GM23338 (cell line): ENCODE results near the gene EIF4G3. TPM values are rescaled to one million over a fixed set of nuclear protein-coding genes. Genes with fewer than 3 reads are reported as not detected.

Experiments
- ATAC-seq: fragments of 200-7000 bp; cut with Tn5 transposase; 3 replicates; pipeline ENCODE4 v1.9.1; 2020
- DNase-seq: peaks from one replicate; pipeline ENCODE4 v3.0.0-alpha.2; 2015; ENCODE audit warnings: low spot score
- H2AFZ ChIP-seq: fragments of 200-600 bp; sonication (generic); 2 replicates; pipeline ENCODE4 v1.8.0; 2016; ENCODE audit warnings: antibody characterized with exemption, mild to moderate bottlenecking, moderate library complexity
- H3F3A ChIP-seq: fragments of 200-600 bp; sonication (generic); replicated peaks from 2 replicates; pipeline ENCODE4 v1.8.0; 2017; ENCODE audit warnings: antibody characterized with exemption, mixed run types, low read depth
- H3K27ac ChIP-seq: fragments of 200-600 bp; sonication (generic); 2 replicates; pipeline ENCODE4 v1.6.1; 2016; ENCODE audit warnings: low read depth
- H3K27me3 ChIP-seq: fragments of 200-600 bp; sonication (generic); 2 replicates; pipeline ENCODE4 v1.8.0; 2016; ENCODE audit warnings: mild to moderate bottlenecking, mixed run types, moderate library complexity; ENCODE audit not compliant: insufficient read depth
- H3K36me3 ChIP-seq: fragments of 200-600 bp; sonication (generic); 2 replicates; pipeline ENCODE4 v1.8.0; 2016; ENCODE audit warnings: mild to moderate bottlenecking; ENCODE audit not compliant: insufficient read depth
- H3K4me1 ChIP-seq: fragments of 200-600 bp; sonication (generic); 2 replicates; pipeline ENCODE4 v1.8.0; 2016; ENCODE audit warnings: mild to moderate bottlenecking, moderate library complexity; ENCODE audit not compliant: insufficient read depth
- H3K4me2 ChIP-seq: fragments of 200-600 bp; sonication (generic); 2 replicates; pipeline ENCODE4 v1.7.1; 2017; ENCODE audit warnings: mixed run types
- H3K4me3 ChIP-seq: fragments of 200-600 bp; sonication (generic); 2 replicates; pipeline ENCODE4 v1.6.1; 2016; ENCODE audit warnings: mixed run types
- H3K79me2 ChIP-seq: fragments of 200-600 bp; sonication (generic); replicated peaks from 2 replicates; pipeline ENCODE4 v1.8.0; 2017; ENCODE audit warnings: mild to moderate bottlenecking; ENCODE audit not compliant: insufficient read depth
- H3K9me2 ChIP-seq: fragments of 200-600 bp; sonication (generic); 2 replicates; pipeline ENCODE4 v1.8.0; 2017; ENCODE audit not compliant: insufficient read depth
- H4K20me1 ChIP-seq: fragments of 200-600 bp; sonication (generic); replicated peaks from 2 replicates; pipeline ENCODE4 v1.8.0; 2017; ENCODE audit warnings: mild to moderate bottlenecking; ENCODE audit not compliant: insufficient read depth
- H3K27ac Mint-ChIP-seq: 2 replicates; pipeline ENCODE4 v1.8.0; 2020; ENCODE audit warnings: inconsistent platforms, mild to moderate bottlenecking, moderate library complexity, mixed read lengths
- H3K27me3 Mint-ChIP-seq: 3 replicates; pipeline ENCODE4 v1.8.0; 2022; ENCODE audit warnings: low read depth, mild to moderate bottlenecking, moderate library complexity, mixed read lengths, inconsistent platforms; ENCODE audit not compliant: insufficient read depth, poor library complexity
- H3K36me3 Mint-ChIP-seq: 3 replicates; pipeline ENCODE4 v1.8.0; 2021; ENCODE audit warnings: low read depth, mild to moderate bottlenecking, inconsistent platforms, moderate library complexity, mixed read lengths
- H3K4me1 Mint-ChIP-seq: 3 replicates; pipeline ENCODE4 v1.8.0; 2020; ENCODE audit warnings: mild to moderate bottlenecking, inconsistent platforms, mixed read lengths
- H3K4me3 Mint-ChIP-seq: 3 replicates; pipeline ENCODE4 v1.8.0; 2021; ENCODE audit warnings: moderate library complexity, mild to moderate bottlenecking, inconsistent platforms, mixed read lengths
- H3K9me3 Mint-ChIP-seq: 3 replicates; pipeline ENCODE4 v1.8.0; 2020; ENCODE audit warnings: moderate library complexity, mild to moderate bottlenecking, inconsistent platforms, mixed read lengths
- EZH2phosphoT487 ChIP-seq: fragments of 200-600 bp; sonication (generic); IDR thresholded peaks from one replicate; pipeline ENCODE4 v1.8.1; 2018; ENCODE audit warnings: antibody characterized with exemption; ENCODE audit not compliant: unreplicated experiment
- NANOG ChIP-seq: IDR thresholded peaks from 2 replicates; pipeline ENCODE4 v1.6.1; 2016; ENCODE audit warnings: antibody characterized with exemption, borderline replicate concordance
- ZNF114 ChIP-seq: fragments of 250-450 bp; sonication (Bioruptor Pico); IDR thresholded peaks from 2 replicates; pipeline ENCODE4 v1.5.0; 2020; ENCODE audit warnings: mild to moderate bottlenecking, moderate library complexity
- polyA plus RNA-seq: library from polyadenylated mRNA; unstranded; fragments of >200 nt; fragmentation: Nextera tagmentation; extraction: Ambion mirVana; gene quantifications from 2 replicates; pipeline ENCODE4 v1.2.1, GENCODE V29; 2016
- total RNA-seq: library from RNA; depleted of rRNA; stranded (reverse); fragments of >200 nt; shearing (Covaris generic); gene quantifications from 2 replicates; pipeline ENCODE4 v1.2.3, GENCODE V29; 2014
- TF ChIP-seq, protein P1 (sequence below): IDR thresholded peaks from 2 replicates; pipeline ENCODE4 v1.6.1; 2016; ENCODE audit warnings: antibody characterized with exemption
- TF ChIP-seq, protein P2 (sequence below): IDR thresholded peaks from one replicate; pipeline ENCODE4 v1.6.1; 2018; ENCODE audit warnings: antibody characterized with exemption; ENCODE audit not compliant: unreplicated experiment
- TF ChIP-seq, protein P3 (sequence below), 2 experiments: fragments of 200-600 bp in 1 of 2; sonication (generic) in 1 of 2; conservative IDR thresholded peaks; 2 replicates each; pipeline versions ENCODE4 v1.5.1 to v1.6.1; 2016 to 2017; ENCODE audit warnings: antibody characterized with exemption in 2 of 2, low read depth in 2 of 2, mild to moderate bottlenecking in 2 of 2, moderate library complexity in 1 of 2

EIF4G3 gene
- total and polyA plus RNA-seq, 2 experiments from 2014 or later = 37.9 to 68.1 TPM

DNA sequence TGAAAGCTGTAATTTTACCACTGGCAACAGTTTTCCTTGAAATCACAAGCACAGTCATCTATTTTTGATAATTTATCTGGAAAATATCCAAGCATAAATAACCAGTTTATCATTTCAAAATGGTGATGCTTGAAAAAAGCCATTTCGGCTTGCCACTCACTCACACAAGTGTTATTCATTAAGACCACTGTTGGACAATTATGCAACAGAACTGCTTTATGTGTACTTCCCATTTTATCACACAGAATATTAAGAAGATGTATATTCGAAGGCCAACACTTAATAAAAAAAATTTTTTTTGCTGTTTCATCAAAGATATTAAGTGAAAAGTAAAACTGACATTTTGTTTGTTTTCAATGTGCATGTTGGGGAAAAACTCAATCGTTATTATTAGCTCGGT, 62.3 kb downstream of the EIF4G3 start:
- Histone ChIP-seq H3K79me2 (peaks cover 72% of the 10 kb centered on the region), H2AFZ (no peak overlapping the region), H3K27me3 (no peaks in the 10 kb centered on the region), H3K36me3 (no peaks in the 10 kb centered on the region), H3F3A (no peaks in the 10 kb centered on the region), H3K27ac (no peak overlapping the region), H3K4me1 (no peaks in the 10 kb centered on the region), H3K4me3 (no peak overlapping the region), H3K4me2 (no peak overlapping the region), H4K20me1 (peaks cover 19% of the 10 kb centered on the region), H3K9me2 (no peaks in the 10 kb centered on the region)
- ATAC-seq (no peak), DNase-seq (no peak)
- H3K9me3 Mint-ChIP-seq = no peaks in the 10 kb centered on the region
- no peak overlapping the region for H3K4me3 Mint-ChIP-seq
- no peaks in the 10 kb centered on the region for H3K36me3 Mint-ChIP-seq
- H3K27ac Mint-ChIP-seq = no peak overlapping the region
- peaks cover 2% of the 10 kb centered on the region; the same call in 1 of the 3 replicates for H3K4me1 Mint-ChIP-seq
- peaks cover 4% of the 10 kb centered on the region for H3K27me3 Mint-ChIP-seq
- TF ChIP-seq, protein P1, sequence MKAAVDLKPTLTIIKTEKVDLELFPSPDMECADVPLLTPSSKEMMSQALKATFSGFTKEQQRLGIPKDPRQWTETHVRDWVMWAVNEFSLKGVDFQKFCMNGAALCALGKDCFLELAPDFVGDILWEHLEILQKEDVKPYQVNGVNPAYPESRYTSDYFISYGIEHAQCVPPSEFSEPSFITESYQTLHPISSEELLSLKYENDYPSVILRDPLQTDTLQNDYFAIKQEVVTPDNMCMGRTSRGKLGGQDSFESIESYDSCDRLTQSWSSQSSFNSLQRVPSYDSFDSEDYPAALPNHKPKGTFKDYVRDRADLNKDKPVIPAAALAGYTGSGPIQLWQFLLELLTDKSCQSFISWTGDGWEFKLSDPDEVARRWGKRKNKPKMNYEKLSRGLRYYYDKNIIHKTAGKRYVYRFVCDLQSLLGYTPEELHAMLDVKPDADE = no peak
- TF ChIP-seq NANOG = no peak
- no peak for TF ChIP-seq EZH2phosphoT487
- TF ChIP-seq, protein P2, sequence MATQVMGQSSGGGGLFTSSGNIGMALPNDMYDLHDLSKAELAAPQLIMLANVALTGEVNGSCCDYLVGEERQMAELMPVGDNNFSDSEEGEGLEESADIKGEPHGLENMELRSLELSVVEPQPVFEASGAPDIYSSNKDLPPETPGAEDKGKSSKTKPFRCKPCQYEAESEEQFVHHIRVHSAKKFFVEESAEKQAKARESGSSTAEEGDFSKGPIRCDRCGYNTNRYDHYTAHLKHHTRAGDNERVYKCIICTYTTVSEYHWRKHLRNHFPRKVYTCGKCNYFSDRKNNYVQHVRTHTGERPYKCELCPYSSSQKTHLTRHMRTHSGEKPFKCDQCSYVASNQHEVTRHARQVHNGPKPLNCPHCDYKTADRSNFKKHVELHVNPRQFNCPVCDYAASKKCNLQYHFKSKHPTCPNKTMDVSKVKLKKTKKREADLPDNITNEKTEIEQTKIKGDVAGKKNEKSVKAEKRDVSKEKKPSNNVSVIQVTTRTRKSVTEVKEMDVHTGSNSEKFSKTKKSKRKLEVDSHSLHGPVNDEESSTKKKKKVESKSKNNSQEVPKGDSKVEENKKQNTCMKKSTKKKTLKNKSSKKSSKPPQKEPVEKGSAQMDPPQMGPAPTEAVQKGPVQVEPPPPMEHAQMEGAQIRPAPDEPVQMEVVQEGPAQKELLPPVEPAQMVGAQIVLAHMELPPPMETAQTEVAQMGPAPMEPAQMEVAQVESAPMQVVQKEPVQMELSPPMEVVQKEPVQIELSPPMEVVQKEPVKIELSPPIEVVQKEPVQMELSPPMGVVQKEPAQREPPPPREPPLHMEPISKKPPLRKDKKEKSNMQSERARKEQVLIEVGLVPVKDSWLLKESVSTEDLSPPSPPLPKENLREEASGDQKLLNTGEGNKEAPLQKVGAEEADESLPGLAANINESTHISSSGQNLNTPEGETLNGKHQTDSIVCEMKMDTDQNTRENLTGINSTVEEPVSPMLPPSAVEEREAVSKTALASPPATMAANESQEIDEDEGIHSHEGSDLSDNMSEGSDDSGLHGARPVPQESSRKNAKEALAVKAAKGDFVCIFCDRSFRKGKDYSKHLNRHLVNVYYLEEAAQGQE = no peak

DNA sequence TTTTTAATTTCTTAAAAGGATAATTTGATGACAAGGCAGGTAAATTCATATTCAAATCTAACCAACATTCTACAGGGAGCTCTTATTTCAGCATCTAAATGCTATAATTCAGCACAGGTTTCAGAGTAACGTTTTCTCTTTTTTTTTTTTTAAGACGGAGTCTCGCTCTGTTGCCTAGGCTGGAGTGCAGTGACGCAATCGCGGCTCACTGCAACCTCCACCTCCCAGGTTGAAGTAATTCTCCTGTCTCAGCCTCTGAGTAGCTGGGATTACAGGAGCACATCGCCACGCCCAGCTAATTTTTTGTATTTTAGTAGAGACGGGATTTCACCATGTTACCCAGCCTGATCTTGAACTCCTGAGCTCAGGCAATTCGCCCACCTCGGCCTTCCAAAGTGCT, 66.5 kb downstream of the EIF4G3 start:
- Histone ChIP-seq H4K20me1 (peaks cover 12% of the 10 kb centered on the region), H3K9me2 (no peaks in the 10 kb centered on the region), H3F3A (no peaks in the 10 kb centered on the region), H3K4me1 (no peaks in the 10 kb centered on the region), H3K27me3 (no peaks in the 10 kb centered on the region), H3K4me2 (no peak overlapping the region), H3K36me3 (no peaks in the 10 kb centered on the region), H3K79me2 (peaks cover 52% of the 10 kb centered on the region), H2AFZ (no peak overlapping the region), H3K27ac (no peak overlapping the region), H3K4me3 (no peak overlapping the region)
- ATAC-seq = no peak
- Mint-ChIP-seq H3K4me1 (no peaks in the 10 kb centered on the region), H3K4me3 (no peak overlapping the region), H3K27me3 (peaks cover 6% of the 10 kb centered on the region), H3K9me3 (no peaks in the 10 kb centered on the region), H3K27ac (no peak overlapping the region), H3K36me3 (no peaks in the 10 kb centered on the region)
- DNase-seq = no peak
- TF ChIP-seq ZNF114 (CRISPR knock-in tag) (no peak), EZH2phosphoT487 (no peak), NANOG (no peak)
- TF ChIP-seq, protein P3, sequence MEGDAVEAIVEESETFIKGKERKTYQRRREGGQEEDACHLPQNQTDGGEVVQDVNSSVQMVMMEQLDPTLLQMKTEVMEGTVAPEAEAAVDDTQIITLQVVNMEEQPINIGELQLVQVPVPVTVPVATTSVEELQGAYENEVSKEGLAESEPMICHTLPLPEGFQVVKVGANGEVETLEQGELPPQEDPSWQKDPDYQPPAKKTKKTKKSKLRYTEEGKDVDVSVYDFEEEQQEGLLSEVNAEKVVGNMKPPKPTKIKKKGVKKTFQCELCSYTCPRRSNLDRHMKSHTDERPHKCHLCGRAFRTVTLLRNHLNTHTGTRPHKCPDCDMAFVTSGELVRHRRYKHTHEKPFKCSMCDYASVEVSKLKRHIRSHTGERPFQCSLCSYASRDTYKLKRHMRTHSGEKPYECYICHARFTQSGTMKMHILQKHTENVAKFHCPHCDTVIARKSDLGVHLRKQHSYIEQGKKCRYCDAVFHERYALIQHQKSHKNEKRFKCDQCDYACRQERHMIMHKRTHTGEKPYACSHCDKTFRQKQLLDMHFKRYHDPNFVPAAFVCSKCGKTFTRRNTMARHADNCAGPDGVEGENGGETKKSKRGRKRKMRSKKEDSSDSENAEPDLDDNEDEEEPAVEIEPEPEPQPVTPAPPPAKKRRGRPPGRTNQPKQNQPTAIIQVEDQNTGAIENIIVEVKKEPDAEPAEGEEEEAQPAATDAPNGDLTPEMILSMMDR (conservative IDR thresholded peaks at IDR 0.05; ENCODE audit: low read depth in 2 of 2) = no peak
- TF ChIP-seq, protein P2 = no peak
